ENCODE results near the gene UBE2L3.
"Not testable (repeated sequence)": the region's sequence is repeated elsewhere in the genome, so short reads cannot be mapped to it uniquely, and the experiment has no call there.

- TF ChIP-seq POLR2AphosphoS5 (IDR thresholded peaks at IDR 0.05; ENCODE audit: borderline replicate concordance, low read depth, low read length); FOXP2 (optimal IDR thresholded peaks at IDR 0.05; ENCODE audit: control extremely low read depth, extremely low read length, insufficient read depth); EZH2 (IDR thresholded peaks at IDR 0.05): not testable (repeated sequence)
Measured at GRCh38 chr22:21569076-21569427, 1.5 kb downstream of the UBE2L3 start.
